OCI-LY7 (cell line): ENCODE results near the gene COL9A3. TPM values are rescaled to one million over a fixed set of nuclear protein-coding genes. Genes with fewer than 3 reads are reported as not detected.
"Not testable (repeated sequence)": the region's sequence is repeated elsewhere in the genome, so short reads cannot be mapped to it uniquely, and the experiment has no call there.

ENCODE experiments used
- BruUV-seq: library from RNA; stranded (reverse); fragments of 400-500 nt; replicated peaks from 2 replicates; lab custom pipeline; 2021; lab: Mats Ljungman, UMichigan
- CTCF ChIA-PET: fragments of 300-600 bp; sonication (Branson Sonifier 250); formaldehyde crosslinking; loops from one replicate; lab custom pipeline; 2022; ENCODE audit warnings: antibody characterized with exemption; ENCODE audit not compliant: unreplicated experiment; lab: Charles Lee
- POLR2A ChIA-PET: fragments of 300-600 bp; sonication (Branson Sonifier 250); formaldehyde crosslinking; loops from one replicate; lab custom pipeline; 2022; ENCODE audit warnings: antibody characterized with exemption; lab: Charles Lee
- DNase-seq: peaks from one replicate; pipeline ENCODE4 v3.0.0-alpha.2; 2015; ENCODE audit warnings: low spot score
- H2AFZ ChIP-seq: fragments of 200-600 bp; sonication (generic), shearing (Covaris generic); 2 replicates; pipeline ENCODE4 v1.6.1; 2014; ENCODE audit warnings: mild to moderate bottlenecking, antibody characterized with exemption, low read length, moderate library complexity
- H3K27ac ChIP-seq: fragments of 200-600 bp; sonication (generic); 2 replicates; pipeline ENCODE4 v1.5.1; 2014; ENCODE audit warnings: mixed run types, low read depth, mild to moderate bottlenecking, moderate library complexity, low read length, inconsistent platforms; ENCODE audit not compliant: poor library complexity, severe bottlenecking
- H3K36me3 ChIP-seq: fragments of 200-600 bp; sonication (generic); 2 replicates; pipeline ENCODE4 v1.6.1; 2014; ENCODE audit warnings: mild to moderate bottlenecking, antibody characterized with exemption, low read length, moderate library complexity, mixed read lengths; ENCODE audit not compliant: insufficient read depth
- H3K4me1 ChIP-seq: fragments of 200-600 bp; sonication (generic); 2 replicates; pipeline ENCODE4 v1.5.1; 2014; ENCODE audit warnings: mild to moderate bottlenecking, low read length; ENCODE audit not compliant: insufficient read depth, poor library complexity, severe bottlenecking
- H3K4me2 ChIP-seq: fragments of 200-600 bp; sonication (generic); 2 replicates; pipeline ENCODE4 v1.6.1; 2014; ENCODE audit warnings: mild to moderate bottlenecking, low read length
- H3K4me3 ChIP-seq: fragments of 200-600 bp; sonication (generic); 2 replicates; pipeline ENCODE4 v1.5.1; 2014; ENCODE audit warnings: mild to moderate bottlenecking, low read depth, low read length; ENCODE audit not compliant: poor library complexity, severe bottlenecking
- H3K79me2 ChIP-seq: fragments of 200-600 bp; sonication (generic); 2 replicates; pipeline ENCODE4 v1.6.1; 2016; ENCODE audit warnings: low read depth, mild to moderate bottlenecking, low read length, moderate library complexity, mixed read lengths; ENCODE audit not compliant: insufficient read depth
- H3K9me2 ChIP-seq: fragments of 200-600 bp; sonication (generic); 2 replicates; pipeline ENCODE4 v1.6.1; 2016; ENCODE audit warnings: mild to moderate bottlenecking, low read length, mixed read lengths; ENCODE audit not compliant: insufficient read depth
- H3K9me3 ChIP-seq: fragments of 200-600 bp; sonication (generic); 2 replicates; pipeline ENCODE4 v1.6.1; 2014; ENCODE audit warnings: mild to moderate bottlenecking, mixed run types, low read length, mixed read lengths
- H4K20me1 ChIP-seq: fragments of 200-600 bp; sonication (generic); 2 replicates; pipeline ENCODE4 v1.6.1; 2014; ENCODE audit warnings: mild to moderate bottlenecking, antibody characterized with exemption, low read length, moderate library complexity, mixed read lengths; ENCODE audit not compliant: insufficient read depth
- EZH2phosphoT487 ChIP-seq: fragments of 200-600 bp; sonication (generic); IDR thresholded peaks from 2 replicates; pipeline ENCODE4 v1.6.1; 2018; ENCODE audit warnings: low read depth, borderline replicate concordance, mild to moderate bottlenecking, mixed run types, antibody characterized with exemption, low read length, moderate library complexity, mixed read lengths
- intact Hi-C: fragments of 100-400 bp; cut with micrococcal nuclease; formaldehyde crosslinking; loops from one replicate; pipeline ENCODE4 v1.10.0; 2022; ENCODE audit not compliant: unreplicated experiment
- total RNA-seq, 2 experiments: library from RNA; depleted of rRNA in 1 of 2; stranded (reverse); fragments of >200 nt in 1 of 2; shearing (Covaris generic) in 1 of 2; gene quantifications; 2 replicates each; pipeline ENCODE4 v1.2.3, GENCODE V29; 2014 to 2022
- TF ChIP-seq, protein P1 (sequence below): fragments of 200-600 bp; sonication (generic); conservative IDR thresholded peaks from 2 replicates; pipeline ENCODE4 v1.5.1; 2014; ENCODE audit warnings: mild to moderate bottlenecking, antibody characterized with exemption, low read length, moderate library complexity, mixed read lengths

The COL9A3 gene
- total RNA-seq, 2 experiments from 2014 or later, result 1.7 to 5.2 TPM

DNA sequence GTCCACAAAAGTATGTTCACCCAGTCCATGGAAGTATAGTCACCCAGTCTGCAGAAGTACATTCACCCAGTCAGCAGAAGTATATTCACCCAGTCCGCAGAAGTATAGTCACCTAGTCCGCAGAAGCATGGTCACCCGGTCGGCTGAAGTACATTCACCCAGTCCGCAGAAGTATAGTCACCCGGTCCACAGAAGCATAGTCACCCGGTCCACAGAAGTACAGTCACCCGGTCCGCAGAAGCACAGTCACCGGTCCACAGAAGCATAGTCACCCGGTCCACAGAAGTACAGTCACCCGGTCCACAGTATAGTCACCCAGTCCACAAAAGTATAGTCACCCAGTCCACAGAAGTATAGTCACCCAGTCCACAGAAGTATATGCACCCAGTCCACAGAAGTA is 36.0 kb downstream of the COL9A3 start:
- no TSS peak for BruUV-seq
- H4K20me1 ChIP-seq, result no peaks in the 10 kb centered on the region
- H3K27ac ChIP-seq, result no peak overlapping the region
- no peaks in the 10 kb centered on the region for H3K9me2 ChIP-seq
- POLR2A ChIA-PET, result no interaction called here
- H2AFZ ChIP-seq, result no peak overlapping the region
- H3K36me3 ChIP-seq, result peaks cover 51% of the 10 kb centered on the region
- intact Hi-C loops, result no loop called here
- CTCF ChIA-PET, result no interaction called here
- no peak overlapping the region for H3K4me2 ChIP-seq
- no peaks in the 10 kb centered on the region for H3K79me2 ChIP-seq
- peaks cover 6% of the 10 kb centered on the region for H3K4me1 ChIP-seq
- TF ChIP-seq, protein P1, sequence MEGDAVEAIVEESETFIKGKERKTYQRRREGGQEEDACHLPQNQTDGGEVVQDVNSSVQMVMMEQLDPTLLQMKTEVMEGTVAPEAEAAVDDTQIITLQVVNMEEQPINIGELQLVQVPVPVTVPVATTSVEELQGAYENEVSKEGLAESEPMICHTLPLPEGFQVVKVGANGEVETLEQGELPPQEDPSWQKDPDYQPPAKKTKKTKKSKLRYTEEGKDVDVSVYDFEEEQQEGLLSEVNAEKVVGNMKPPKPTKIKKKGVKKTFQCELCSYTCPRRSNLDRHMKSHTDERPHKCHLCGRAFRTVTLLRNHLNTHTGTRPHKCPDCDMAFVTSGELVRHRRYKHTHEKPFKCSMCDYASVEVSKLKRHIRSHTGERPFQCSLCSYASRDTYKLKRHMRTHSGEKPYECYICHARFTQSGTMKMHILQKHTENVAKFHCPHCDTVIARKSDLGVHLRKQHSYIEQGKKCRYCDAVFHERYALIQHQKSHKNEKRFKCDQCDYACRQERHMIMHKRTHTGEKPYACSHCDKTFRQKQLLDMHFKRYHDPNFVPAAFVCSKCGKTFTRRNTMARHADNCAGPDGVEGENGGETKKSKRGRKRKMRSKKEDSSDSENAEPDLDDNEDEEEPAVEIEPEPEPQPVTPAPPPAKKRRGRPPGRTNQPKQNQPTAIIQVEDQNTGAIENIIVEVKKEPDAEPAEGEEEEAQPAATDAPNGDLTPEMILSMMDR, result no peak
- no peak for TF ChIP-seq EZH2phosphoT487
- no peaks in the 10 kb centered on the region for H3K9me3 ChIP-seq
- no peak for DNase-seq
- no peak overlapping the region for H3K4me3 ChIP-seq

DNA sequence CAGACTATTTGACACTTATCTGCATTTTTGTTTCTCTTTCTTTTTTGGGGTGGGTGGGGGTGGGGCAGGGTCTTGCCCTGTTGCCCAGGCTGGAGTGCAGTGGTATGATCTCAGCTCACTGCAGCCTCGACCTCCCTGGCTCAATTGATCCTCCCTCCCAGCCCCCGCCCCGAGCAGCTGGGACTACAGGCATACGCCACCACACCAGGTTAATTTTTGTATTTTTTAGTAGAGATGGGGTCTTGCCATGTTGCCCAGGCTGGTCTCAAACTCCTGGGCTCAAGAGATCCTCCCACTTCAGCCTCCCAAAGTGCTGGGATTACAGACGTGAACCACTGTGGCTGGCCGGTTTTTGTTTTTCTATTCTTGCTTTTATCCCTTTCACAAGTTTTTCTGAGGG is 36.5 kb downstream of the COL9A3 start:
- not testable (repeated sequence) for H3K27ac ChIP-seq

DNA sequence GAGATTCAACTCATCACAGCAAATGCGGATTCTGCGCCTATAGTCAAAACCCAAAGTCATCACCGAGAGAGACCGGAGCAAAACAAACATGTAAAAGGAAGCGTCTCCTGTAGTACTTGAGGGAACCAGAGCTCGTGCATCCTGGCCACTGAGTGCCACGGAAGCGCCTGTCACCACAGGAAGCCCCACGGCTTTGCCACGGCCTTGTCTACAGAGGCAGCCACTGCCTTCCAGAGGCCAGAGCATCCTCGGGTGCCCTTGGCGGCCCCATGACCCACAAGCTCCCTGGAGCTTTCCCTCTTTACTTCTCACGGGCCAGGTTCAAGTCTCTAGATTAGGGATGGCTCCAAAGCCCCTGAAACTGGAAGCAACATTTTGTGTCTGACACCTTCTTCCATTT is 37.3 kb downstream of the COL9A3 start:
- H2AFZ ChIP-seq, result no peak overlapping the region
- no peak overlapping the region for H3K4me3 ChIP-seq
- H3K79me2 ChIP-seq, result no peaks in the 10 kb centered on the region; the same call in 1 of the 2 replicates
- CTCF ChIA-PET, result no interaction called here
- DNase-seq, result no peak
- H3K9me2 ChIP-seq, result no peaks in the 10 kb centered on the region
- POLR2A ChIA-PET, result no interaction called here
- intact Hi-C loops, result no loop called here
- H3K4me1 ChIP-seq, result peaks cover 11% of the 10 kb centered on the region
- H3K27ac ChIP-seq, result no peak overlapping the region
- BruUV-seq, result no TSS peak
- peaks cover 62% of the 10 kb centered on the region for H3K36me3 ChIP-seq
- H4K20me1 ChIP-seq, result no peaks in the 10 kb centered on the region
- no peaks in the 10 kb centered on the region for H3K9me3 ChIP-seq
- no peak overlapping the region for H3K4me2 ChIP-seq
- TF ChIP-seq EZH2phosphoT487, result no peak
- TF ChIP-seq, protein P1, result no peak

More for the DNA sequence above, 36.5 kb downstream of the COL9A3 start:
- H2AFZ ChIP-seq, H3K9me2 ChIP-seq, BruUV-seq, CTCF ChIA-PET, DNase-seq, H4K20me1 ChIP-seq, intact Hi-C loops, H3K4me3 ChIP-seq, H3K4me1 ChIP-seq, H3K79me2 ChIP-seq, POLR2A ChIA-PET, H3K9me3 ChIP-seq, H3K4me2 ChIP-seq: not testable (repeated sequence)
- peaks cover 55% of the 10 kb centered on the region for H3K36me3 ChIP-seq
